GM23338 (cell line): ENCODE results near the gene ZCCHC24. TPM values are rescaled to one million over a fixed set of nuclear protein-coding genes. Genes with fewer than 3 reads are reported as not detected.

ENCODE experiments used
- ATAC-seq: fragments of 200-7000 bp; cut with Tn5 transposase; 3 replicates; pipeline ENCODE4 v1.9.1; 2020
- DNase-seq: peaks from one replicate; pipeline ENCODE4 v3.0.0-alpha.2; 2015; ENCODE audit warnings: low spot score
- H2AFZ ChIP-seq: fragments of 200-600 bp; sonication (generic); 2 replicates; pipeline ENCODE4 v1.8.0; 2016; ENCODE audit warnings: antibody characterized with exemption, mild to moderate bottlenecking, moderate library complexity
- H3F3A ChIP-seq: fragments of 200-600 bp; sonication (generic); replicated peaks from 2 replicates; pipeline ENCODE4 v1.8.0; 2017; ENCODE audit warnings: antibody characterized with exemption, mixed run types, low read depth
- H3K27ac ChIP-seq: fragments of 200-600 bp; sonication (generic); 2 replicates; pipeline ENCODE4 v1.6.1; 2016; ENCODE audit warnings: low read depth
- H3K27me3 ChIP-seq: fragments of 200-600 bp; sonication (generic); 2 replicates; pipeline ENCODE4 v1.8.0; 2016; ENCODE audit warnings: mild to moderate bottlenecking, mixed run types, moderate library complexity; ENCODE audit not compliant: insufficient read depth
- H3K36me3 ChIP-seq: fragments of 200-600 bp; sonication (generic); 2 replicates; pipeline ENCODE4 v1.8.0; 2016; ENCODE audit warnings: mild to moderate bottlenecking; ENCODE audit not compliant: insufficient read depth
- H3K4me1 ChIP-seq: fragments of 200-600 bp; sonication (generic); 2 replicates; pipeline ENCODE4 v1.8.0; 2016; ENCODE audit warnings: mild to moderate bottlenecking, moderate library complexity; ENCODE audit not compliant: insufficient read depth
- H3K4me2 ChIP-seq: fragments of 200-600 bp; sonication (generic); 2 replicates; pipeline ENCODE4 v1.7.1; 2017; ENCODE audit warnings: mixed run types
- H3K4me3 ChIP-seq: fragments of 200-600 bp; sonication (generic); 2 replicates; pipeline ENCODE4 v1.6.1; 2016; ENCODE audit warnings: mixed run types
- H3K79me2 ChIP-seq: fragments of 200-600 bp; sonication (generic); replicated peaks from 2 replicates; pipeline ENCODE4 v1.8.0; 2017; ENCODE audit warnings: mild to moderate bottlenecking; ENCODE audit not compliant: insufficient read depth
- H3K9me2 ChIP-seq: fragments of 200-600 bp; sonication (generic); 2 replicates; pipeline ENCODE4 v1.8.0; 2017; ENCODE audit not compliant: insufficient read depth
- H4K20me1 ChIP-seq: fragments of 200-600 bp; sonication (generic); replicated peaks from 2 replicates; pipeline ENCODE4 v1.8.0; 2017; ENCODE audit warnings: mild to moderate bottlenecking; ENCODE audit not compliant: insufficient read depth
- H3K27ac Mint-ChIP-seq: 2 replicates; pipeline ENCODE4 v1.8.0; 2020; ENCODE audit warnings: inconsistent platforms, mild to moderate bottlenecking, moderate library complexity, mixed read lengths
- H3K27me3 Mint-ChIP-seq: 3 replicates; pipeline ENCODE4 v1.8.0; 2022; ENCODE audit warnings: low read depth, mild to moderate bottlenecking, moderate library complexity, mixed read lengths, inconsistent platforms; ENCODE audit not compliant: insufficient read depth, poor library complexity
- H3K36me3 Mint-ChIP-seq: 3 replicates; pipeline ENCODE4 v1.8.0; 2021; ENCODE audit warnings: low read depth, mild to moderate bottlenecking, inconsistent platforms, moderate library complexity, mixed read lengths
- H3K4me1 Mint-ChIP-seq: 3 replicates; pipeline ENCODE4 v1.8.0; 2020; ENCODE audit warnings: mild to moderate bottlenecking, inconsistent platforms, mixed read lengths
- H3K4me3 Mint-ChIP-seq: 3 replicates; pipeline ENCODE4 v1.8.0; 2021; ENCODE audit warnings: moderate library complexity, mild to moderate bottlenecking, inconsistent platforms, mixed read lengths
- H3K9me3 Mint-ChIP-seq: 3 replicates; pipeline ENCODE4 v1.8.0; 2020; ENCODE audit warnings: moderate library complexity, mild to moderate bottlenecking, inconsistent platforms, mixed read lengths
- CREB1 ChIP-seq: fragments of 250-450 bp; sonication (Bioruptor Pico); IDR thresholded peaks from 2 replicates; pipeline ENCODE4 v1.5.0; 2020; ENCODE audit warnings: low read depth, mild to moderate bottlenecking, moderate library complexity
- EZH2 ChIP-seq: fragments of 200-600 bp; sonication (generic); IDR thresholded peaks from one replicate; pipeline ENCODE4 v1.8.0; 2017; ENCODE audit warnings: antibody characterized with exemption, mild to moderate bottlenecking, low read depth; ENCODE audit not compliant: unreplicated experiment
- EZH2phosphoT487 ChIP-seq: fragments of 200-600 bp; sonication (generic); IDR thresholded peaks from one replicate; pipeline ENCODE4 v1.8.1; 2018; ENCODE audit warnings: antibody characterized with exemption; ENCODE audit not compliant: unreplicated experiment
- NANOG ChIP-seq: IDR thresholded peaks from 2 replicates; pipeline ENCODE4 v1.6.1; 2016; ENCODE audit warnings: antibody characterized with exemption, borderline replicate concordance
- POLR2AphosphoS5 ChIP-seq: IDR thresholded peaks from 2 replicates; pipeline ENCODE4 v1.6.1; 2016; ENCODE audit warnings: antibody characterized with exemption, low read depth
- REST ChIP-seq: IDR thresholded peaks from one replicate; pipeline ENCODE4 v1.6.1; 2018; ENCODE audit warnings: antibody characterized with exemption; ENCODE audit not compliant: unreplicated experiment
- ZNF331 ChIP-seq: fragments of 250-450 bp; sonication (Bioruptor Pico); IDR thresholded peaks from 2 replicates; pipeline ENCODE4 v1.5.0; 2020; ENCODE audit warnings: low read depth, mild to moderate bottlenecking, moderate library complexity
- ZNF462 ChIP-seq: fragments of 250-450 bp; sonication (Bioruptor Pico); IDR thresholded peaks from 2 replicates; pipeline ENCODE4 v1.5.0; 2020; ENCODE audit warnings: mild to moderate bottlenecking, moderate library complexity
- polyA plus RNA-seq: library from polyadenylated mRNA; unstranded; fragments of >200 nt; fragmentation: Nextera tagmentation; extraction: Ambion mirVana; gene quantifications from 2 replicates; pipeline ENCODE4 v1.2.1, GENCODE V29; 2016
- total RNA-seq: library from RNA; depleted of rRNA; stranded (reverse); fragments of >200 nt; shearing (Covaris generic); gene quantifications from 2 replicates; pipeline ENCODE4 v1.2.3, GENCODE V29; 2014

Gene ZCCHC24
- total and polyA plus RNA-seq, 2 experiments from 2014 or later = 2.0 to 10.1 TPM

GRCh38 chr10:79476645-79477044 lies 31.2 kb upstream of the ZCCHC24 start:
- Mint-ChIP-seq H3K4me3 (no peak overlapping the region), H3K9me3 (no peaks in the 10 kb centered on the region), H3K36me3 (no peaks in the 10 kb centered on the region), H3K4me1 (no peaks in the 10 kb centered on the region), H3K27me3 (no peaks in the 10 kb centered on the region), H3K27ac (no peak overlapping the region)
- H3K9me2 ChIP-seq = no peaks in the 10 kb centered on the region
- ATAC-seq (no peak), DNase-seq (no peak)
- no peaks in the 10 kb centered on the region for H4K20me1 ChIP-seq
- H3K4me1 ChIP-seq = no peaks in the 10 kb centered on the region
- H3K4me2 ChIP-seq = no peak overlapping the region
- H3K4me3 ChIP-seq = no peak overlapping the region
- H3K27me3 ChIP-seq = no peaks in the 10 kb centered on the region
- TF ChIP-seq REST (no peak), NANOG (no peak)
- H3F3A ChIP-seq = no peaks in the 10 kb centered on the region
- no peaks in the 10 kb centered on the region for H3K79me2 ChIP-seq
- H3K36me3 ChIP-seq = no peaks in the 10 kb centered on the region
- H3K27ac ChIP-seq = no peak overlapping the region
- H2AFZ ChIP-seq = no peak overlapping the region

- no peaks in the 10 kb centered on the region for H3K9me3 Mint-ChIP-seq
- no peak for ATAC-seq
- Histone ChIP-seq H3K36me3 (no peaks in the 10 kb centered on the region), H3K27ac (no peak overlapping the region), H3K4me2 (no peak overlapping the region), H4K20me1 (no peaks in the 10 kb centered on the region), H3K4me1 (no peaks in the 10 kb centered on the region), H2AFZ (no peak overlapping the region), H3K27me3 (no peaks in the 10 kb centered on the region), H3K9me2 (no peaks in the 10 kb centered on the region), H3K79me2 (no peaks in the 10 kb centered on the region), H3K4me3 (no peak overlapping the region), H3F3A (no peaks in the 10 kb centered on the region)
- H3K27ac Mint-ChIP-seq = no peak overlapping the region
- TF ChIP-seq EZH2 (no peak), EZH2phosphoT487 (no peak)
- H3K36me3 Mint-ChIP-seq = no peaks in the 10 kb centered on the region
- H3K4me1 Mint-ChIP-seq = no peaks in the 10 kb centered on the region
- no peak for DNase-seq
- no peak overlapping the region for H3K4me3 Mint-ChIP-seq
- H3K27me3 Mint-ChIP-seq = no peaks in the 10 kb centered on the region
Measured at GRCh38 chr10:79475877-79476276, 30.5 kb upstream of the ZCCHC24 start.

- Mint-ChIP-seq H3K9me3 (no peaks in the 10 kb centered on the region), H3K4me1 (no peaks in the 10 kb centered on the region), H3K27ac (no peak overlapping the region), H3K36me3 (no peaks in the 10 kb centered on the region), H3K4me3 (no peak overlapping the region), H3K27me3 (no peaks in the 10 kb centered on the region)
- Histone ChIP-seq H3K79me2 (no peaks in the 10 kb centered on the region), H3K36me3 (no peaks in the 10 kb centered on the region), H3K4me3 (no peak overlapping the region), H3K4me1 (no peaks in the 10 kb centered on the region), H3K4me2 (no peak overlapping the region), H3K27me3 (no peaks in the 10 kb centered on the region), H2AFZ (no peak overlapping the region), H3K9me2 (no peaks in the 10 kb centered on the region), H3K27ac (no peak overlapping the region), H3F3A (no peaks in the 10 kb centered on the region), H4K20me1 (no peaks in the 10 kb centered on the region)
- ATAC-seq (no peak), DNase-seq (no peak)
- TF ChIP-seq POLR2AphosphoS5 = no peak
- TF ChIP-seq NANOG = no peak
- no peak for TF ChIP-seq ZNF331 (CRISPR knock-in tag)
- no peak for TF ChIP-seq CREB1 (CRISPR knock-in tag)
- no peak for TF ChIP-seq ZNF462
Measured at GRCh38 chr10:79475119-79475653, 29.8 kb upstream of the ZCCHC24 start.
